Ammon's horn (tissue), 1 donor: ENCODE measurements around the gene COL9A1.

ENCODE experiments used
- DNase-seq: peaks from one replicate; pipeline ENCODE4 v3.0.0-alpha.2; 2016; ENCODE audit warnings: low spot score

The COL9A1 gene

GRCh38 chr6:70171236-70171635 is 131.6 kb downstream of the COL9A1 start:
- DNase-seq: no peak

DNA sequence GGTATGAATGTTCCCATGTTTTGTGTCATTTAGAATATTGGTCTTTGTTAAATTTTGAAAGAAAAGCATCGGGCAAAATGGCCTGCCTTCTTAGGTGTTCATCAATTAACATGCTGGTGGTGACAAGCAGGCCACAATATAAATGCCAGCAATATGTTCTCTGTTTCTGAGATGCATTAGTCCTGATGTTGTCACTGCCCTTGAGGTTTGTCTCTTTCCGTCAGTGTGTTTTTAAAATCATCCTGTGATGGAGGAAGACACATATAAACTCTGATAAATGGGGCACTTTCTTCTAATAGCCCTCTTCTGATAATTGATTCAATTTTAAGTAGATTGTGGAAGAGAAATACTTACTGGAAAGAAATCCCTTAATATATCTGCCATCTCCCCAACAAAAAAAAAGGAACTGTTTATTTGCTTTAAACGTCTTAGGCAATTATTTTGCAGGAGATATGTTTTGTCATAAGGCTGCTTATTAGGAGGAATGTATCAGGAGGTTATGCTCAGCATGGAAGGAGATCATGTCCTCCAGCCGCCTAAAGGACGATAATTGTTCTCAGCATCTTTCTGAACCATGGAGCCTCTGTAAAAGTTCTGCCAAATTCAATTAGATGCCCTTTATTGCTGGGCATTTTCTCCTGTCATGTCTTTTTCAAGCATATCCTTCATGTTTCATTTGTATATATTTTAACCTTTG is 134.1 kb downstream of the COL9A1 start:
- DNase-seq: no peak
